ENCODE data around the gene PDGFB.

- TF ChIP-seq CTCF (IDR thresholded peaks at IDR 0.05) (no peak), POLR2A (IDR thresholded peaks at IDR 0.05) (no peak)
Measured at GRCh38 chr22:39248254-39248653, 3.5 kb upstream of the PDGFB start.

All from ovary (tissue), 3 donors.